WI38 (cell line): ENCODE results near the gene POPDC3.

ENCODE experiments used
- H3K4me3 ChIP-seq: 2 replicates; pipeline ENCODE4 v1.5.1; 2011; ENCODE audit warnings: low read depth, mild to moderate bottlenecking, control low read depth, low read length
- TF ChIP-seq, protein P1 (sequence below): IDR thresholded peaks from 2 replicates; pipeline ENCODE4 v1.5.1; 2012; ENCODE audit warnings: low read depth, mild to moderate bottlenecking, control low read depth, low read length

The POPDC3 gene

DNA sequence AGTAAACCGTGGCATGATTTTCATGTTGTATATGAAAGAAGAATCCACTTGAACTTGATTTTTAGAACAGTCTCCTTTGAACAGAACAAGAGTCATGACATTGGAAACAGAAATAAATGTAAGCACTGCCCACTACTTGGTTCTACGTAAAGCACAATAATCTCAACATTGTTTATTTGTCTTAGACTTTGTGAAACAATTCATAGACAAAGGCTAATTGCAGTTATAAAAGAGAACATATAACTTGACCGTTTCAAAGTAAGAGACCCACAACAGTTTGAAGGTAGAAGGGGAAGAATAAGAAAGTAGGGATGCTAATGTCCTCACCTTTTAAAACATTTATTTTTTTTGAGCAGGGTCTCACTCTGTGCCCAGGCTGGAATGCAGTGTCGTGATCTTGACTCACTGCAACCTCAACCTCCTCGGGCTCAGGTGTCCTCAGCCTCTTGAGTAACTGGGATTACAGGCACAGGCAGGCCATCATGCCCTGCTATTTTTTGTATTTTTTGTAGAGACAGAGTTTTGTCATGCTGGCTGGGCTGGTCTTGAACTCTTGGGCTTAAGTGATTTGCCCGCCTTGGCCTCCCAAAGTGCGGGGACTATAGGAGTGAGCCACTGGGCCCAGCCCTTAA lies 71.1 kb downstream of the POPDC3 start:
- TF ChIP-seq, protein P1, sequence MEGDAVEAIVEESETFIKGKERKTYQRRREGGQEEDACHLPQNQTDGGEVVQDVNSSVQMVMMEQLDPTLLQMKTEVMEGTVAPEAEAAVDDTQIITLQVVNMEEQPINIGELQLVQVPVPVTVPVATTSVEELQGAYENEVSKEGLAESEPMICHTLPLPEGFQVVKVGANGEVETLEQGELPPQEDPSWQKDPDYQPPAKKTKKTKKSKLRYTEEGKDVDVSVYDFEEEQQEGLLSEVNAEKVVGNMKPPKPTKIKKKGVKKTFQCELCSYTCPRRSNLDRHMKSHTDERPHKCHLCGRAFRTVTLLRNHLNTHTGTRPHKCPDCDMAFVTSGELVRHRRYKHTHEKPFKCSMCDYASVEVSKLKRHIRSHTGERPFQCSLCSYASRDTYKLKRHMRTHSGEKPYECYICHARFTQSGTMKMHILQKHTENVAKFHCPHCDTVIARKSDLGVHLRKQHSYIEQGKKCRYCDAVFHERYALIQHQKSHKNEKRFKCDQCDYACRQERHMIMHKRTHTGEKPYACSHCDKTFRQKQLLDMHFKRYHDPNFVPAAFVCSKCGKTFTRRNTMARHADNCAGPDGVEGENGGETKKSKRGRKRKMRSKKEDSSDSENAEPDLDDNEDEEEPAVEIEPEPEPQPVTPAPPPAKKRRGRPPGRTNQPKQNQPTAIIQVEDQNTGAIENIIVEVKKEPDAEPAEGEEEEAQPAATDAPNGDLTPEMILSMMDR, result no peak
- no peak overlapping the region for H3K4me3 ChIP-seq
